Measurements from ENCODE around the gene RPS6KA2.

DNA sequence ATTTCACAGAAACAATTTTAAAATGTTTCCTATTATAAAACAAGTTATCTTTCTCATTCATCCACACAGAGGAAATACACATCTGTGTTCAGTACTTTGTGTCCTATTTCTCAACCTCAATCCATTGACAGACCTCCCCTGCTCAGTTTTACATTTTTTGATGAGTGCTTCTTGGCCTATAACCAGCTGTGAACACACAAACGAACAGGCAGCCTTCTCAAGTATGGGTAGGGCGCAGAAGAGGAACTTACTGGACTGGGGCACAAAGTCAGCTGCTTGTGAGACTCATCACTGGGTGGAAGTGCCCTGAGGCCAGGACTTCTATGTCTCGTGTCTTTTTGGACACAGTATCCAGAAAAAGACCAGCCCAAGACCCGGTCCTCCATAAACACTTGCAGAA lies 2.8 kb downstream of the RPS6KA2 start:
- TF ChIP-seq, protein P1, sequence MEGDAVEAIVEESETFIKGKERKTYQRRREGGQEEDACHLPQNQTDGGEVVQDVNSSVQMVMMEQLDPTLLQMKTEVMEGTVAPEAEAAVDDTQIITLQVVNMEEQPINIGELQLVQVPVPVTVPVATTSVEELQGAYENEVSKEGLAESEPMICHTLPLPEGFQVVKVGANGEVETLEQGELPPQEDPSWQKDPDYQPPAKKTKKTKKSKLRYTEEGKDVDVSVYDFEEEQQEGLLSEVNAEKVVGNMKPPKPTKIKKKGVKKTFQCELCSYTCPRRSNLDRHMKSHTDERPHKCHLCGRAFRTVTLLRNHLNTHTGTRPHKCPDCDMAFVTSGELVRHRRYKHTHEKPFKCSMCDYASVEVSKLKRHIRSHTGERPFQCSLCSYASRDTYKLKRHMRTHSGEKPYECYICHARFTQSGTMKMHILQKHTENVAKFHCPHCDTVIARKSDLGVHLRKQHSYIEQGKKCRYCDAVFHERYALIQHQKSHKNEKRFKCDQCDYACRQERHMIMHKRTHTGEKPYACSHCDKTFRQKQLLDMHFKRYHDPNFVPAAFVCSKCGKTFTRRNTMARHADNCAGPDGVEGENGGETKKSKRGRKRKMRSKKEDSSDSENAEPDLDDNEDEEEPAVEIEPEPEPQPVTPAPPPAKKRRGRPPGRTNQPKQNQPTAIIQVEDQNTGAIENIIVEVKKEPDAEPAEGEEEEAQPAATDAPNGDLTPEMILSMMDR (optimal IDR thresholded peaks at IDR 0.05 in 1 of 3, IDR thresholded peaks at IDR 0.05 in 1 of 3, conservative IDR thresholded peaks at IDR 0.05 in 1 of 3; ENCODE audit: extremely low read depth in 1 of 3, insufficient read depth in 2 of 3, low read length in 3 of 3): no peak
- TF ChIP-seq EZH2 (IDR thresholded peaks at IDR 0.05; ENCODE audit: low read length): no peak
